Trophoblast cell (in vitro differentiated cells and primary cell): ENCODE measurements around the gene VASH1.
A peak's percentile ranks its signal among the peaks of the same experiment; 100 is the strongest.

Experiments
- DNase-seq, 2 donors: peaks; one replicate each; pipeline ENCODE4 v3.0.0-alpha.2; 2016
- H2AFZ ChIP-seq: 2 replicates; pipeline ENCODE4 v1.6.1; 2013; ENCODE audit warnings: low read length, moderate library complexity, mild to moderate bottlenecking; ENCODE audit not compliant: insufficient read depth, poor library complexity
- H2AK5ac ChIP-seq: 2 replicates; pipeline ENCODE4 v1.6.1; 2013; ENCODE audit warnings: mild to moderate bottlenecking, low read length
- H2BK120ac ChIP-seq: 2 replicates; pipeline ENCODE4 v1.6.1; 2013; ENCODE audit warnings: low read length, mild to moderate bottlenecking, moderate library complexity; ENCODE audit not compliant: insufficient read depth, poor library complexity
- H2BK12ac ChIP-seq: 2 replicates; pipeline ENCODE4 v1.6.1; 2013; ENCODE audit warnings: mild to moderate bottlenecking, low read length, moderate library complexity
- H2BK5ac ChIP-seq: 2 replicates; pipeline ENCODE4 v1.6.1; 2013; ENCODE audit warnings: low read length, low read depth, moderate library complexity, mild to moderate bottlenecking; ENCODE audit not compliant: poor library complexity
- H3K14ac ChIP-seq: 2 replicates; pipeline ENCODE4 v1.6.1; 2013; ENCODE audit warnings: mild to moderate bottlenecking, low read length
- H3K18ac ChIP-seq: 2 replicates; pipeline ENCODE4 v1.6.1; 2013; ENCODE audit warnings: mild to moderate bottlenecking, low read length
- H3K23ac ChIP-seq: 2 replicates; pipeline ENCODE4 v1.6.1; 2013; ENCODE audit warnings: low read length
- H3K27ac ChIP-seq: 2 replicates; pipeline ENCODE4 v1.5.1; 2013; ENCODE audit warnings: low read depth, mild to moderate bottlenecking, inconsistent platforms, low read length, moderate library complexity
- H3K27me3 ChIP-seq: 2 replicates; pipeline ENCODE4 v1.6.1; 2013; ENCODE audit warnings: inconsistent platforms, mild to moderate bottlenecking, low read length, moderate library complexity; ENCODE audit not compliant: insufficient read depth
- H3K36me3 ChIP-seq, 2 experiments: 1 replicate in 1 of 2; 2 replicates in 1 of 2; pipeline ENCODE4 v1.6.1; 2013; ENCODE audit warnings: low read length in 2 of 2, mild to moderate bottlenecking in 2 of 2, moderate library complexity in 1 of 2; ENCODE audit not compliant: insufficient read depth in 2 of 2, control insufficient read depth in 1 of 2
- H3K4ac ChIP-seq: 2 replicates; pipeline ENCODE4 v1.6.1; 2013; ENCODE audit warnings: low read depth, mild to moderate bottlenecking, low read length, moderate library complexity
- H3K4me1 ChIP-seq, 2 experiments: 1 replicate in 1 of 2; 2 replicates in 1 of 2; pipeline ENCODE4 v1.6.1; 2013; ENCODE audit warnings: low read length in 2 of 2, mild to moderate bottlenecking in 2 of 2, moderate library complexity in 1 of 2; ENCODE audit not compliant: insufficient read depth in 2 of 2, control insufficient read depth in 1 of 2
- H3K4me2 ChIP-seq: 2 replicates; pipeline ENCODE4 v1.6.1; 2013; ENCODE audit warnings: inconsistent platforms, mild to moderate bottlenecking, low read length, moderate library complexity
- H3K4me3 ChIP-seq: 2 replicates; pipeline ENCODE4 v1.5.1; 2013; ENCODE audit warnings: mild to moderate bottlenecking, low read depth, low read length, inconsistent platforms
- H3K79me1 ChIP-seq: one replicate; pipeline ENCODE4 v1.6.1; 2013; ENCODE audit warnings: low read length
- H3K79me2 ChIP-seq: 2 replicates; pipeline ENCODE4 v1.6.1; 2013; ENCODE audit warnings: low read length, mild to moderate bottlenecking; ENCODE audit not compliant: control insufficient read depth, insufficient read depth, poor library complexity
- H3K9ac ChIP-seq: 2 replicates; pipeline ENCODE4 v1.6.1; 2013; ENCODE audit warnings: mild to moderate bottlenecking, low read length
- H3K9me3 ChIP-seq: 2 replicates; pipeline ENCODE4 v1.6.1; 2013; ENCODE audit warnings: low read depth, mild to moderate bottlenecking, control low read depth, inconsistent platforms, low read length; ENCODE audit not compliant: insufficient read depth
- H4K12ac ChIP-seq: 2 replicates; pipeline ENCODE4 v1.6.1; 2013; ENCODE audit warnings: low read depth, mild to moderate bottlenecking, low read length, moderate library complexity
- H4K8ac ChIP-seq: 2 replicates; pipeline ENCODE4 v1.6.1; 2013; ENCODE audit warnings: low read depth, mild to moderate bottlenecking, low read length, moderate library complexity
- H4K91ac ChIP-seq: one replicate; pipeline ENCODE4 v1.6.1; 2013; ENCODE audit warnings: low read depth, mild to moderate bottlenecking, low read length, moderate library complexity
- WGBS: extraction: QIAGEN DNeasy Blood & Tissue Kit; methylation state at CpG from one replicate; pipeline ENCODE4 v1.1.7; 2013; ENCODE audit warnings: missing lambda C conversion rate; ENCODE audit not compliant: insufficient read length, insufficient coverage; ENCODE audit errors: extremely low coverage; 5-methylcytosine and 5-hydroxymethylcytosine counted together

The VASH1 gene

GRCh38 chr14:76770521-76771436 is 9.5 kb downstream of the VASH1 start:
- WGBS = no CpG with 5 or more reads among the region's 10 CpGs
- H3K23ac ChIP-seq = no peak overlapping the region
- no peak overlapping the region for H3K14ac ChIP-seq
- H3K36me3 ChIP-seq = no peaks in the 10 kb centered on the region
- DNase-seq = no peak
- H3K27me3 ChIP-seq = no peaks in the 10 kb centered on the region
- no peak overlapping the region for H3K4ac ChIP-seq
- no peak overlapping the region for H2AFZ ChIP-seq
- H2BK120ac ChIP-seq = no peak overlapping the region
- H2AK5ac ChIP-seq = no peak overlapping the region
- no peaks in the 10 kb centered on the region for H3K79me2 ChIP-seq
- no peak overlapping the region for H3K4me2 ChIP-seq
- no peak overlapping the region for H3K18ac ChIP-seq
- no peak overlapping the region for H3K4me3 ChIP-seq
- H4K91ac ChIP-seq = no peak overlapping the region
- peaks cover 13% of the 10 kb centered on the region for H3K79me1 ChIP-seq
- H4K8ac ChIP-seq = no peak overlapping the region
- no peak overlapping the region for H2BK12ac ChIP-seq
- no peak overlapping the region for H3K27ac ChIP-seq
- H2BK5ac ChIP-seq = no peak overlapping the region
- H3K4me1 ChIP-seq = peaks cover 25 to 37% of the 10 kb centered on the region in 2 experiments
- no peak overlapping the region for H3K9ac ChIP-seq
- H4K12ac ChIP-seq = no peak overlapping the region
- H3K9me3 ChIP-seq = no peaks in the 10 kb centered on the region

DNA sequence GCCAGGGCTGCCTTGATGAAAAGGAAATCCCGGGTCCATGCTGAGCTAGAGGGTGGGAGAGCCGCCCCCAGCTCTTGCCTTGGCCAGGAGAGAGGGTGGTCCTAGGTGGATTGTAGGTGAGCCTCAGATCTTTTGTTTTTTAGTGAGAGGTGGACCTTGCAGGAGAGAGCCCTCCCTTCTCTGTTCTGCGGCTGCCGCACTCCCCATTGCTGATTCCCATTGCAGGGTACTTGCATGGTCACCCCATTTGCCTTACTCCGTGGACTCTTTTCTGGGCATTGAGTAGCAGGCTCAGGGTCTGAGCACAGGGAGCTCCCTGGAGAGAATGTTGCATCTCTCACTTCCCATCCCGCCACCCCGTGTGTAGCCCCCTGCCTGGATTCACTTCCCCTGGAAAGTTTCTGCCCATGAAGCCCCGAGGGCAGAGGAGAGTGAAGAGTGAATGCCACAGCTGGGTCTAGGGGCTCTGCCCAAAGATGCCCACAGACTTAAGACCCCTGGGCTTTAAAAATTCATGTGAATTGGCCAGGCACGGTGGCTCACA is 10.2 kb downstream of the VASH1 start:
- no peak overlapping the region for H3K23ac ChIP-seq
- no peaks in the 10 kb centered on the region for H3K36me3 ChIP-seq
- peaks cover 25 to 37% of the 10 kb centered on the region in 2 experiments for H3K4me1 ChIP-seq
- H3K4me3 ChIP-seq = no peak overlapping the region
- H3K9ac ChIP-seq = no peak overlapping the region
- H3K27me3 ChIP-seq = no peaks in the 10 kb centered on the region
- H3K9me3 ChIP-seq = no peaks in the 10 kb centered on the region
- H2BK120ac ChIP-seq = no peak overlapping the region
- no CpG with 5 or more reads among the region's 9 CpGs for WGBS
- H2BK12ac ChIP-seq = no peak overlapping the region
- no peak overlapping the region for H3K27ac ChIP-seq
- H4K91ac ChIP-seq = no peak overlapping the region
- H2BK5ac ChIP-seq = no peak overlapping the region
- H3K79me1 ChIP-seq = peaks cover 13% of the 10 kb centered on the region
- H3K4me2 ChIP-seq = no peak overlapping the region
- H4K8ac ChIP-seq = no peak overlapping the region
- H2AFZ ChIP-seq = no peak overlapping the region
- H3K4ac ChIP-seq = no peak overlapping the region
- no peaks in the 10 kb centered on the region for H3K79me2 ChIP-seq
- no peak for DNase-seq
- H2AK5ac ChIP-seq = no peak overlapping the region
- H3K18ac ChIP-seq = no peak overlapping the region
- no peak overlapping the region for H4K12ac ChIP-seq
- H3K14ac ChIP-seq = no peak overlapping the region

DNA sequence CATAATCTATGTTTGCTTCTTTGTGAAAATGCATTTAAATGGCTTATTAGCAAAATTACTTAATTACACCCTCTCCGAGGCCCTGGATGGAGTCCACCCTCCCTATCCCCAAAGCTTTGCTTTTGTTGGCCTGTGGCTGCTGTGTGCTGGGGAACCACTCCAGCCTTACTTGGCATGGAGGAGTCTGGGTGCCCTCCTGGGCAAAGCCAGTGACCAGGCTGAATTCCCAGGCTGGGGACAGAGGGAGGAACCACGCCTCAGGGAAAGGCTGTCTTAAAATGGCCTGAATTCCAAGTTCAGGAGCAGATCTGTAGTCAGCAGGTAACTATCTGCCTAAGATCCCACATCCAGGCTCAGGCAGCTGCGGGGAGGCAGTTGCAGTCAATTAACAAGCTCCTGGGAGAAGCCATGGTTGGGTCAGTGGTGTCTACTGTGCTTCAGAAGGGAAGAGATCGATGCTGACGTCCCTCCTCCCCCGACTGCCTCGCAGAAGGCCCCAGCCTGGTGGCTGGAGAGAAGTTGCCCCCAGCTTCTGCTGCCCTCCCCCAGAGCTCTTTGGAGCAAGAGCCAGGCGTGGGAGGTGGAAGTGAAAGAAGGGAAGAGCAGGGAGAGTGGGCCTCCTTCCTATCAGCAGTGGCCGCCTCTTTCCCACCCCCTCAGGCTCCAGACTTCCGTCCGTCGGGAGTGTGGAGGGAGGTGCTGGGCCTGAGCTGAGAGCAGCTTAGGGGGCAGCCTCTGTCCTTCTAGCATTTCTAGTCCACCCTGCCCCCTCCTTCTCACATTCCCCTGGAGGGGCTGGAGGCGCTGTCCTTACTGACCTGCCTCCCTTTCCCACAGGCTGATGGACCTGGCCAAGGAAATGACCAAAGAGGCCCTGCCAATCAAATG is 11.3 kb downstream of the VASH1 start:
- H3K18ac ChIP-seq = peak overlapping the region; percentile 20
- peak overlapping the region; percentile 6 for H4K12ac ChIP-seq
- peak overlapping the region; percentile 55 for H3K27ac ChIP-seq
- H3K79me2 ChIP-seq = no peaks in the 10 kb centered on the region
- H3K4ac ChIP-seq = no peak overlapping the region
- peak in 1 of 2 donors; percentile 50 for DNase-seq
- no peaks in the 10 kb centered on the region for H3K36me3 ChIP-seq
- peak overlapping the region; percentile 7 for H3K14ac ChIP-seq
- H3K9me3 ChIP-seq = no peaks in the 10 kb centered on the region
- peaks cover 25 to 37% of the 10 kb centered on the region in 2 experiments for H3K4me1 ChIP-seq
- H2BK5ac ChIP-seq = peak overlapping the region; percentile 18
- peaks cover 13% of the 10 kb centered on the region for H3K79me1 ChIP-seq
- H2BK120ac ChIP-seq = peak overlapping the region; percentile 18
- no peak overlapping the region for H3K4me2 ChIP-seq
- peak overlapping the region; percentile 77 for H2AFZ ChIP-seq
- peak overlapping the region; percentile 67 for H4K91ac ChIP-seq
- no CpG with 5 or more reads among the region's 13 CpGs for WGBS
- H3K9ac ChIP-seq = no peak overlapping the region
- peak overlapping the region; percentile 43 for H4K8ac ChIP-seq
- no peak overlapping the region for H3K23ac ChIP-seq
- peak overlapping the region; percentile 58 for H2BK12ac ChIP-seq
- H3K27me3 ChIP-seq = no peaks in the 10 kb centered on the region
- no peak overlapping the region for H3K4me3 ChIP-seq
- H2AK5ac ChIP-seq = no peak overlapping the region

GRCh38 chr14:76773188-76773885 is 12.1 kb downstream of the VASH1 start:
- no peaks in the 10 kb centered on the region for H3K27me3 ChIP-seq
- H4K12ac ChIP-seq = no peak overlapping the region
- peak overlapping the region; percentile 37 for H2AFZ ChIP-seq
- no peak overlapping the region for H3K4ac ChIP-seq
- H3K4me2 ChIP-seq = peak overlapping the region; percentile 35
- peak overlapping the region; percentile 84 for H2BK120ac ChIP-seq
- H3K36me3 ChIP-seq = no peaks in the 10 kb centered on the region
- peak overlapping the region; percentile 50 for H2BK5ac ChIP-seq
- no peaks in the 10 kb centered on the region for H3K9me3 ChIP-seq
- H3K27ac ChIP-seq = peak overlapping the region; percentile 77
- H4K8ac ChIP-seq = peak overlapping the region; percentile 47
- H3K79me2 ChIP-seq = no peaks in the 10 kb centered on the region
- DNase-seq = peak; percentile 40 to 45
- no CpG with 5 or more reads among the region's 8 CpGs for whole genome bisulfite sequencing
- H3K4me1 ChIP-seq = peaks cover 22 to 32% of the 10 kb centered on the region in 2 experiments
- no peak overlapping the region for H2AK5ac ChIP-seq
- no peak overlapping the region for H3K4me3 ChIP-seq
- peak overlapping the region; percentile 39 for H3K18ac ChIP-seq
- H4K91ac ChIP-seq = peak overlapping the region; percentile 77
- H3K9ac ChIP-seq = no peak overlapping the region
- H3K79me1 ChIP-seq = peaks cover 13% of the 10 kb centered on the region
- H3K23ac ChIP-seq = no peak overlapping the region
- H3K14ac ChIP-seq = peak overlapping the region; percentile 27
- H2BK12ac ChIP-seq = peak overlapping the region; percentile 55
